GM03348 (cell line): ENCODE measurements around the gene MAP2.

Source experiments
- DNase-seq: peaks from one replicate; pipeline ENCODE4 v3.0.0; 2012; ENCODE audit warnings: low spot score

Gene MAP2

DNA sequence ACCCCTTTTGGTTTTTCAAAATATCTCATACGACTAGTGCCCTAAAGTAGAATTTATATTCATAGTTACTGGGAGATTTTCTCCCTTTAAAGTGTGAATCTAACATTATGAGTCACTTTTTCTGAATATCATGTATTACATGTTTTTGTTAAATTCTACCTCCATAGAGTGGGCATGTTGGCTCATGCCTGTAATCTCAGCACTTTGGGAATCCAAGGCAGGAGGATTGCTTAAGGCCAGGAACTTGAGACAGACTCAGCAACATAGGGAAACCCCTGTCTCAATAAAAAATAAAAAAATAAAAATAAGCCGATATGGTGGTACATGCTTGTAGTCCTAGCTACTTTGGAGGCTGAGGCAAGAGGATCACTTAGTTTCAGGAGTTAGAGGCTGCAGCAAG is 302.5 kb downstream of the MAP2 start:
- DNase-seq = no peak

DNA sequence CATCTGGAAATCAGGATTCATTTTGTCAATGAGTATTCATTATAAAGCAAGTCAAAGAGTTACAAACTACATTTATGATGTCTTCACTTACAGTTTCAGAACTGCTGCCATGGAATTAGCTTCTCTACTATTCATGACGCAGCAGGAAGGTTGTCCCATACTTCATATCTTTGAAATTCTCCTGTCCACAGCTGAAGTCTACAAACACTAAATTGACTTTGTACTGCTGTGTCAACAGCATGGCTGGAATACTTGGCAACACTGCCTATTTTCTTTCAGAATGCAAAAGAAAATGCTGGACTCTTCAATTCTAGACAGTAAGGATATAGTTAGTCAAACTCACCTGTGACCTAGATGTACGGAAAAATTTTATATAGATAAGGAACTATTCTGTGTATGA is 303.2 kb downstream of the MAP2 start:
- DNase-seq = no peak

- no peak for DNase-seq
Measured at GRCh38 chr2:209734805-209735204, 311.0 kb downstream of the MAP2 start.

- DNase-seq = no peak
Measured at GRCh38 chr2:209741953-209742352, 318.1 kb downstream of the MAP2 start.

DNA sequence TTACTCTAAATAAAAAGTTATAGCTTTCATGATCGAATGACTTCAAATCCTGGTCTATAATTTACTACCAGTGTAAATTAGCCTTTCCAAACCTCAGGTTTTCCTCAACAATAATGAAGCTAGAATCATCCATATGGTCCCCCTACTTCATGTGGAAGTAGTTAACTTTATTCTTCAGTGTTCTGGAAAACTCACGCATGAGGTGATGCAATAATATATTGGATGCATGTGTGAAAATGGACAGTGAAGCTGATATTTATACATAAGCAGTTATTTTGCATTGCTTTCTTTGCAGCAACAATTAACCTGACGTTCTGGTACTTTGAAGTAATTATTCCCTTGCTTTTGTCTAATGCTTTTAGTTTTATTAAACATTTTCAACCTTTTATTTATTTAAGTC is 329.2 kb downstream of the MAP2 start:
- no peak for DNase-seq

DNA sequence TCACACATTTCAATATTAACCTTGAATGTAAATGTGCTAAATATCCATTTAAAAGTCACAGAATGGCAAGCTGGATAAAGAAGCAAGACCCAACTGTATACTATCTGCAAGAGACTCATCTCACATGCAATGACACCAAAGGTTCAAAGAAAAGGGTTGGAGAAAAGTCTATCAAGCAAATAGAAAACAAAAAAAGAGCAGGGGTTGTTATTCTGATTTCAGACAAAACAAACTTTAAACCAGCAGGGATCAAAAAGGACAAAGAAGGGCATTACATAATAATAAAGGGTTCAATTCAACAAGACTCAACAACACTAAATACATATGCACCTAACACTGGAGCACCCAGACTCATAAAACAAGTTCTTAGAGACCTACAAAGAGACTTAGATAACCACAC is 333.3 kb downstream of the MAP2 start:
- no peak for DNase-seq

GRCh38 chr2:209761566-209761965 is 337.7 kb downstream of the MAP2 start:
- DNase-seq = no peak

DNA sequence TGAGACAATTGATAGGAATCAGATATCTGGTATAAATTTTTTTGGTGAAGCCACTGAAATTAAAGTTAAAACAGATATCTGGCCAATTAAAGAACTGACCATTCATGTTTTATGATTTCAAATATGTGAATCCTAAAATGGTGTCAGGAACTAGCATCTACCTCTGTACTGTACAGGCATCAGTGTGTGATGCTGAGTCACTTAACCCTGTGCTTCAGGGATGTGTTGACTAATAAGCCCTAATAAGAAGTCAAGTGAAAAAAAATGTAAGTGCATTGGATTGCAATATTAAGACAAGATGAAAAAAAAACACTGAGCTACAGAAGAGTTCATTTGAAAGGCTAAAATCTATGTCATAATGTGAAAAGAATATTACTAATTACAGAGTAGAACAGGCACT is 338.7 kb downstream of the MAP2 start:
- no peak for DNase-seq

DNA sequence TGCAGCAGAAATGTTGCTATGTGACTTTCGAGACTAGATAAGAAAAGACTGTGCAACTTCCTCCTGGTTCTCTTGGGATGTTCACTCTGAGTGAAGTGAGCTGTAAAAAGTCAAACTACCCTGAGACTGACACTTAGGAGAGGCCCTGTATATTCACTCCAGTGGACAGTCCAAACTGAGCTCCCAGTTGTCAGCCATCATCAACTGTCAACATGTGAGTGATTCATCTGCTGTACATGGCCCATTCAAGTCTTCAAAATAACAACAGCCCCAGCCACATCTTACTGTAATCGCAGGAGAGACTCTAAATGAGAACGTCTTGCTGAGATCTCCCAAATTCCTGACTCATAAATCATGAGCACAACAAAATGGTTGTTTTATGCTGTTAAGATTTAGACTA is 339.3 kb downstream of the MAP2 start:
- no peak for DNase-seq

DNA sequence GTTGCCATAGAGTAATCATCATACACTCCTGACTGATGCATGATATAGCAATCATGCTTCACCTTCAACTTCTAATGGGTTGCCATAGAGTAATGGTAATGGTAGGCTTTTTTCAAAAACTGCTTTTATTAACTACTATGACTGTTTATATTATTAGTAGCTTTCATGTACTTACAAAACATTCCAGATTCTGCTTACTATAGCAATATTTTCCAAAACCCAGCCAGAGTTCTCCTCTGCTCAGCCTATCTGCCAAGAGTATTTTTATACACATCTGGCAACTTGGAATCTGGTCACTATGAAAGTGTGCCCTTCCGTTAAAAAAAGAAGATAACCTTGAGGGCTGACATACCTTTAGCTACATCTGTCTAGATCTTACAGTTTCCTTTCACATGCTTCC is 342.8 kb downstream of the MAP2 start:
- DNase-seq = no peak

GRCh38 chr2:209767316-209767715 is 343.5 kb downstream of the MAP2 start:
- no peak for DNase-seq

DNA sequence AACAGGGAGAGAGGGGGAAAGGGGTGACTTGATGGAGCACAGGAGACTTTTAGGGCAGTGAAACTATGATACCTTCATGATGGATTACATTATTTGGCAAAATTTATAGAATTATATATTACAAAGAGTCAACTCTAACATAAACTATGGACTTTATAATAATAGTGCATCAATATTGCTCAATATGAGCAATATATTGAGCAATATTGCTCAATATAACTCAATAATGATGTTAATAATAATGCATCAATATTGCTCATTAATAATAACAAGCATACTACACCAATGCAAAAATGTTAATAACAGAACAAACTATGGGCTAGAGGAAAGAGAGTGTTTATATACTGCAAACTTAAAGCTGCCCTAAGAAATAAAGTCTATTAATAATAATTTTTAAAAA is 344.7 kb downstream of the MAP2 start:
- no peak for DNase-seq

- DNase-seq = peak; percentile 86
Measured at GRCh38 chr2:209771474-209772289, 347.8 kb downstream of the MAP2 start, which contains the start of gene UNC80. TSS of gene UNC80 (plus strand) at chr2:209771832. CDS start at chr2:209772073, 241 bp downstream.

DNA sequence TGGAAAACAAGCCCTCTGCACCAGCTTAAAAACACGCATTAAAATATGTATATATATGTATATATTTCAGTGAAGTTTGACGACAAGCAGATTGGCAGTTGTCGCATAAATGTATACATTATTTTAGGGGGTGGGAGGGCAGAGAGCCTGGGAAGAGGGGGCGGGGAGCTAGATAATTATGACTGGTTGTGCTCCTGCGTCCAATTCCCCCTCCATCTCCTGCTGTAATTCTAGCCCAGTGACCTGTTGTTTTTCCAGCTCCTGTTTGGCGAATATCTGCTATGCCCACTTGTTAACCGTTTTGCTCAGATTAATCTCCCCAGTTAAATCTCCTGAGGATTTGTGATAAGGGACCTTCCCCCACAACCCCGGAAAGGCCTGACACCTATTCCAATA is 348.4 kb downstream of the MAP2 start:
- no peak for DNase-seq

DNA sequence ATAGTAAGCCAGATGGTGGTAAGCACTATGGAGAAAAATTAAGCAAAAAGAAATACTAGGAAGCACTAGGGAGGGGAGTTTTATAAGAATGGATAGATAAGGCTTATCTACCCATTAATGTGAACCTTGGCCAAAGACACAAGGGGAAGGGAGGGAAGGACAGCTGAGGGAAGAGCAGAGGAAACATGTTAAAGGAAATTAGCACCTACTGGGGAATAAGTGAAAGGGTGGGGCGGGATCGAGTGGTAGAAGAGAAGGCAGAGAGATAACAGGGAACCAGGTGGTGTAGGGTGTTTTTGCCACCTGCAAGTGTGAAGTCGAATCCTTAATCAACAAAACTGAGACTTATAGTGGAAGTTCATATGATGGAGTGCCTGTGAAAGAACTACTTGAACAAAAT is 349.5 kb downstream of the MAP2 start:
- no peak for DNase-seq
